GM19035 (cell line): ENCODE results near the gene RPS21.
"Not testable (repeated sequence)": the region's sequence is repeated elsewhere in the genome, so short reads cannot be mapped to it uniquely, and the experiment has no call there.

Experiments used
- ATAC-seq: cut with Tn5 transposase; IDR thresholded peaks from one replicate; pipeline ENCODE4 v1.9.1; 2021; ENCODE audit not compliant: unreplicated experiment

Gene RPS21

GRCh38 chr20:62424249-62425107, 37.6 kb downstream of the RPS21 start:
- ATAC-seq: no peak

DNA sequence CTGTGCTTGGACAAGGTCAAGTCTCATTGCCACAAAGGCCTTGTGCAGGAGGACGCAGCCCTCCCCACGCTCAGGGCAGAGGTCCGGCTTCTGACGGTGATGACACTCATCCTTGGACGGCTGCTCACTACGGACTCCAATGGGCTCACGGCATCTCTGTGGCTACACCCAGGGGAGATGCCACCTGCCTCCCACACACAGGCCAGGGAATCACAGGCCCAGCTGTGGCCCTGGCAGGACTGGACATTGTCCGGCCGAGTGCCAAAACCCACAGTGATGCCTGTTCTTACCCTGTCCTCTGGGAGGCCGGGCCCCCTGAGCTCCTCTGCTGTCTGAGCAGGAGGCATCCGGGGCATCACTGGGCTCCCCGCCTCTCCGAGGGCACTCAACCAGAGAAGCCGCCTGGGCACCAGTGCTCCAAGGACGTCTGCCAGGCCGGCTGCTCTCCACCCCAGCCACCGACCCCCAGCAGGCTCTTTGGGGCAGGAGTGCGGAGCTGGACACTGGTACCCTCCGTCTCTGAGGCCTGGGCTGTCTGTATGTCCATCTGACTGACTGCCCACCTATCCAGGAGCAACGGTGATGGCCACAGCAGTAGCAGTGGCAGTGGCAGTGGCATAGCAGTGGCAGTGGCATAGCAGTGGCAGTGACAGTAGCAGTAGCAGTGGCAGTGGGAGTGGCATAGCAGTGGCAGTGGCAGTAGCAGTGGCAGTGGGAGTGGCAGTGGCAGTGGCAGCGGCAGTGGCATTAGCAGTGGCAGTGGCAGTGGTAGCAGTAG, 38.6 kb downstream of the RPS21 start:
- ATAC-seq: no peak

DNA sequence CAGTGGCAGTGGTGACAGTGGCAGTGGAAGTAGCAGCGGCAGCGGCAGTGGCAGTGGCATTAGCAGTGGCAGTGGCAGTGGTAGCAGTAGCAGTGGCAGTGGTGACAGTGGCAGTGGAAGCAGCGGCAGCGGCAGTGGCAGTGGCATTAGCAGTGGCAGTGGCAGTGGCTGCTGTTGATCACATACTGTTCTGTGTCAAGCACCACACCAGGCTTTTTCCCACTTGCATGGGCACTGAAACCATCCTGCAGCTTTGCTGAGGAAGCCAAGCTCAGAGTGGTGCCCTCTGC, 39.1 kb downstream of the RPS21 start:
- not testable (repeated sequence) for ATAC-seq

DNA sequence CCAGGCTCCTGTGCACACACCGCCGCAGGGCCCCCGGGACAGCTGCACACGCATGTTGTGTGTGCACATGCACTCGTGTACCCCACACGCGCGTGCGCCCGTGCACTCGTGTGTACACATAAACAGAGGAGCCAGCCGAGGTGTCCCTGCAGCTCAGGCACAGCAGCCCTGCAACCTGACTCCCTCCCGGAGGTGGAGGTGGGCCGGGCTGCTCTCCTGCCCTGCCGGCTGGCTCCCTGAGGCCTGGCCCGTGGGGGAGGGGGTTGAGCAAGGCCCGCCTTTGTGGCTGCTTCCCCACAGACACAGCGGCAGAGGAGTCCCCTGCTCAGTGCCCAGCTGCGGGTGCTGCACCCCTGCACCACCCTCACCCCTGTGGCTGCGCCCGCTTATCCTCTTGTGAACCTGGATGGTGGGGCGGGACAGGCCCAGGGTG, 39.8 kb downstream of the RPS21 start:
- no peak for ATAC-seq

GRCh38 chr20:62427172-62428001, 40.5 kb downstream of the RPS21 start, which contains the start of gene RBBP8NL:
TSS of gene RBBP8NL (minus strand) at chr20:62427539. CDS start at chr20:62419647, 7,892 bp downstream.
- ATAC-seq: no peak

DNA sequence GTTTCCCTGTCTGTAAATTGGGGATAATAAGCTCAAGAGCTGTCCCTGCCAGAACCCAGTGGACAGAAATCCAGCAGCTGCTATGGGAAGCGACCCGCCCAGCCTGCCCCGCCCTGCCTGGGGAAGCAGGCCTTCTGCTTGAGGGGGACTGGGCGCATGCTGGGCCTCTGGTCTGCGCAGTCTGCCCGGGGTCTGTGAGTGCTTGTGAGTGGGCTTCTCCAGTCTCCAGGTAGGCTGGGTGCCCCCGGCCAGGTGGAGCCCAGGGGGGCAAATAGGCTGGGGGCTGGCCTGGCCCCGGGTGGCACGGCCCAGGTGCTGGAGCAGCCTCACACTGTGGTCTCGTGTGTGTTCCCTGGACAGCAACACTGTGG, 41.1 kb downstream of the RPS21 start:
- ATAC-seq: no peak

- ATAC-seq: no peak
Measured at GRCh38 chr20:62428396-62429295, 41.7 kb downstream of the RPS21 start.

DNA sequence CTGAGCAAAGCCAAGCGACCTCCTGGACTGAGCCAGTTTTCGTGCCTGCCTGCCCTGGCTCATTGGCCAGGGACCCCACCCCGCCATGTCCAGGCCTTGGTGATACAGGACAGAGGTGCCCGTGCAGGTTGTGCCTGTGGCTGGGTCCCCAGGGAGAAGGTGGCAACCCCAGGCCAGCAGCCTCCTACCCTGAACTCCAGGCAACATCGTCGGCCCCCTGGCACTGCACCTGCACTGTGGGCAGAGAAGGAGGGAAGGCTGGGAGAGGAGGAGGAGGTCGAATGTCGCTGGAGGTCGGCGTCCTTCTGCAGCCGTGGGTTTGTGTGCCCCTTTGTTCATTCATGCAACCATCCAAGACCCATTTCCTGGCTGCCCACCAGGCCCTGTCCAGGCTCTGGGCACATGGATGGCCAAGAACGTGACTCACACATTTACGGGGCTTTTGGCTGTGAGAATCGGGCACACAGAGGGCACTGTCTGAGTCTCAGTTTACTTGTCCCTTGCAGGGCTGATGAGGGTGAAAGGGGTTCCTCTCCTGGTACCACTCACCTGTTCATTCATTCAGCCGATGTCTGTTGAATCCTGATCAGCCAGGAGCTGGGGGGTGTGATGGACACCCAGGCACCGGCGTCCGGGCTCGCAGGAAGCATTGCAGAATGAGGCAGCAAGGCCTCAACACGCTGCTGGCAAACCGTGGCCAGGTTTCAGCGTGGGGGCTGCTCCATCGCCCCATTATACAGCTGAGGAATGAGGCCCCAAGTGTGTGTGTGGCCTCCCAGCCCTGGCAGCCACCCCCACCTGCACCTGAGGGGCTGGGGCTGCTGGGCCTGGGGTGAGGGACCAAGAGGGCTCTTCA, 42.8 kb downstream of the RPS21 start:
- ATAC-seq: no peak

DNA sequence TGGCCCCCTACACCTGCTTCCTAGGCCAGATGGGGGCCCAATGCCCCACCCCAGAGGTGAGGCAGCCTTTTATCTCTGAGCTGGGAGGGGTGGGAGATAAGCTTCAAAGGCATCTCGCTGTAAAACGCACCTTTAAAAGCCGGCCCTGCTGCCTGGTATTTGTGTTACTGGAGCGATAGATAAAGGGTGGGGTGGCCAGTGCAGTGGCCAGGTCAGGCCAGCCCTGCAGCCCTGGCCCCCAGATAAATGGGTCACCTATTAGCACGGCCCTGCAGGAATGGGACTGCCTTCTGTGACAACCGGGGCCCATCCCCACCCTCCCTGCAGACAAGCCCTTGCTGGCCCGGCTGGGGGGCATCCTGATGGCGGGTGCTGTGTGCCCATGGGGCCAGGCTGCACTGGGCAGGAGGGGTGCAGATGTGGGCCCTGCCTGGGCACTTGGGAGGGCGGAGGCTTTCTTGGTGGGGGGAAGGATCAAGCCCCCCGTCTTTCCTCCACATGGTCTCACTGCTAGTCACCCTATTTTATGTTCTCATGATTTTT, 43.5 kb downstream of the RPS21 start:
- ATAC-seq: no peak

DNA sequence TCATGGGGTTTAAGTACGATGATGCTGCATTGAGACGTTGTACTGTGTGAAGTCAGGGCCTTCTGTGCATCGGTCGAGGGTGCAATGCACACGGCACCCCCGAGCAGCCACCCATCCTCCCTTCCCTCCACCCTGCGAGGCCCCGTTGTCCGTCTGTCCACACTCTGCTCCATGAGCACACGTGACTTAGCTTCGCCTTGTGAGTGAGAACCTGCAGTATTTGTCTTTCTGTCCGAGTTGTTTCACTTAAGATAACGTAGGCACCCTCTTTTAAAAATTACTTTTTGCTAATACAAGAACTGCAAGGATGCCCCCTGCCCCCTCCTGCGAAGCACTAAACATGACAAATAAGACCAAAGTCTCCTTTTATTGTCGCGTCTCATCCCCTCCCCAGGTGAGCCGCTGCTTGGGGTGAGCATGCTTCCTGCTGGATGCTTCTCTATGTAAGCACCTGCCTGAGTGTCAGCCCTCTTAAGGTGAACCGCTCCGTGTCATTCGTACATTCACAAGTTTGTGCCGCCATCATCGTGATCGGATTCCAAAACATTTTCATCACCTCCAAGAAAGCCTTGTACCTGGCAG, 44.1 kb downstream of the RPS21 start:
- ATAC-seq: no peak

- ATAC-seq: no peak
Measured at GRCh38 chr20:62433658-62434497, 47.0 kb downstream of the RPS21 start.

DNA sequence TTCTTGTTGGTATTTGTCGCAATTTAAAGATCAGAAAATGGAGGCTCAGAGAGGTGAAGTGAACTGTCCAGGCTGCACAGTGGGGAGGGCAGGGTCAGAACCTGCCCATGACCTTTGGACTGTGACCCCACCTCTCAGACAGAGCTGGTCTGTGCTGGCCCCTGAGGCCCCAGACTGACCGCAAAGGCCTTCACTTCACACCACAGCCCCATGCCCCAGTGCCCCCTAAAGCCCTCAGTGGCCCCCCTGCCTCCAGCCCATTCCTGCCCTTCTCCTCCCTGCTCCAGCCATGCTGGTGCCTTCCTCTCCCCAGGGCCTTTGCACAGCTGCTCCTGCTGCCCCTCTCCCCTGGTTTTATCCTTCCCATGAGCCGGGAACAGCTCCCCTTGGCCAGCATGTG, 49.8 kb downstream of the RPS21 start:
- ATAC-seq: no peak

- ATAC-seq: no peak
Measured at GRCh38 chr20:62437496-62437895, 50.6 kb downstream of the RPS21 start.

- ATAC-seq: no peak
Measured at GRCh38 chr20:62437927-62438326, 51.0 kb downstream of the RPS21 start.
